SK-N-SH (cell line): ENCODE measurements around the gene NSD2. TPM values are rescaled to one million over a fixed set of nuclear protein-coding genes. Genes with fewer than 3 reads are reported as not detected.

Experiments used
- CTCF ChIA-PET: fragments of 300-600, 350-600 bp; formaldehyde crosslinking; extraction: SDS; loops from one replicate; lab custom pipeline; 2021; lab: Yijun Ruan, JAX
- POLR2A ChIA-PET: fragments of 350-600 bp; sonication (Branson Sonifier 250); formaldehyde crosslinking; extraction: SDS; loops from one replicate; lab custom pipeline; 2020; ENCODE audit warnings: antibody characterized with exemption, inconsistent platforms; lab: Yijun Ruan, JAX
- DNase-seq: peaks from one replicate; pipeline ENCODE4 v3.0.0; 2012
- H2AFZ ChIP-seq: fragments of 200-600 bp; sonication (generic); 2 replicates; pipeline ENCODE4 v1.8.1; 2016; ENCODE audit warnings: antibody characterized with exemption, mild to moderate bottlenecking, low read depth
- H3F3A ChIP-seq: fragments of 200-600 bp; sonication (generic); replicated peaks from 2 replicates; pipeline ENCODE3; 2016; ENCODE audit warnings: antibody characterized with exemption, mild to moderate bottlenecking; ENCODE audit not compliant: insufficient read depth
- H3K27ac ChIP-seq, 2 experiments: fragments of 200-500 bp in 1 of 2; fragments of 200-600 bp in 1 of 2; sonication (Bioruptor generic) in 1 of 2; sonication (generic), shearing (Covaris generic) in 1 of 2; 2 replicates each; pipeline versions ENCODE4 v1.5.1 to v1.6.1; 2014 to 2016; ENCODE audit warnings: low read depth in 2 of 2, inconsistent platforms in 1 of 2, low read length in 1 of 2, mild to moderate bottlenecking in 1 of 2, mixed read lengths in 1 of 2
- H3K27me3 ChIP-seq: fragments of 200-600 bp; sonication (generic), shearing (Covaris generic); 2 replicates; pipeline ENCODE4 v1.6.1; 2016; ENCODE audit warnings: mixed run types; ENCODE audit not compliant: insufficient read depth
- H3K36me3 ChIP-seq, 2 experiments: fragments of 200-500 bp in 1 of 2; fragments of 200-600 bp in 1 of 2; sonication (Bioruptor generic) in 1 of 2; sonication (generic) in 1 of 2; replicated peaks in 1 of 2; 2 replicates each; pipeline versions ENCODE3 to v1.5.1; 2014 to 2016; ENCODE audit warnings: low read length in 1 of 2, mild to moderate bottlenecking in 1 of 2; ENCODE audit not compliant: insufficient read depth in 2 of 2, control insufficient read depth in 1 of 2
- H3K4me1 ChIP-seq, 2 experiments: fragments of 200-500 bp in 1 of 2; fragments of 200-600 bp in 1 of 2; sonication (Bioruptor generic) in 1 of 2; sonication (generic), shearing (Covaris generic) in 1 of 2; 2 replicates each; pipeline versions ENCODE4 v1.5.1 to v1.6.1; 2014 to 2016; ENCODE audit warnings: low read depth in 1 of 2, low read length in 1 of 2, mixed run types in 1 of 2; ENCODE audit not compliant: insufficient read depth in 2 of 2, control insufficient read depth in 1 of 2
- H3K4me2 ChIP-seq: fragments of 200-600 bp; sonication (generic), shearing (Covaris generic); 2 replicates; pipeline ENCODE4 v1.6.1; 2017; ENCODE audit warnings: mixed run types
- H3K4me3 ChIP-seq, 2 experiments: fragments of 200-500 bp in 1 of 2; fragments of 200-600 bp in 1 of 2; sonication (Bioruptor generic) in 1 of 2; sonication (generic), shearing (Covaris generic) in 1 of 2; 2 replicates each; pipeline versions ENCODE4 v1.5.1 to v1.8.1; 2014 to 2016; ENCODE audit warnings: low read depth in 2 of 2, inconsistent platforms in 1 of 2, low read length in 1 of 2, mild to moderate bottlenecking in 1 of 2, mixed read lengths in 1 of 2, moderate library complexity in 1 of 2
- H3K79me2 ChIP-seq: fragments of 200-600 bp; sonication (generic); 2 replicates; pipeline ENCODE4 v1.8.1; 2017; ENCODE audit warnings: mild to moderate bottlenecking; ENCODE audit not compliant: insufficient read depth
- H3K9ac ChIP-seq: fragments of 200-600 bp; sonication (generic); 2 replicates; pipeline ENCODE4 v1.6.1; 2017; ENCODE audit warnings: mixed run types
- H3K9me2 ChIP-seq: fragments of 200-600 bp; sonication (generic); 2 replicates; pipeline ENCODE4 v1.6.1; 2017; ENCODE audit warnings: mixed run types
- H3K9me3 ChIP-seq: fragments of 200-600 bp; sonication (generic); 2 replicates; pipeline ENCODE4 v1.6.1; 2017; ENCODE audit warnings: mixed run types, mild to moderate bottlenecking, moderate library complexity
- H4K20me1 ChIP-seq: fragments of 200-600 bp; sonication (generic); 2 replicates; pipeline ENCODE4 v1.6.1; 2017; ENCODE audit warnings: mild to moderate bottlenecking, mixed run types; ENCODE audit not compliant: insufficient read depth
- CHD2 ChIP-seq: fragments of 150-350 bp; IDR thresholded peaks from 2 replicates; pipeline ENCODE4 v1.6.1; 2018; ENCODE audit warnings: low read length; ENCODE audit not compliant: partially characterized antibody
- ELF1 ChIP-seq: IDR thresholded peaks from 2 replicates; pipeline ENCODE4 v1.4.0; 2012
- EZH2phosphoT487 ChIP-seq: fragments of 200-600 bp; sonication (generic); IDR thresholded peaks from 2 replicates; pipeline ENCODE4 v1.6.1; 2017; ENCODE audit warnings: low read depth, mixed run types, mild to moderate bottlenecking, antibody characterized with exemption, moderate library complexity, borderline replicate concordance
- FOSL2 ChIP-seq: IDR thresholded peaks from 2 replicates; pipeline ENCODE4 v1.4.0; 2012; ENCODE audit warnings: low read depth, mild to moderate bottlenecking, moderate library complexity, borderline replicate concordance
- FOXJ3 ChIP-seq: sonication (generic); formaldehyde crosslinking; IDR thresholded peaks from 2 replicates; pipeline ENCODE4 v1.5.1; 2020; ENCODE audit warnings: mild to moderate bottlenecking, missing genetic modification reagents
- FOXM1 ChIP-seq: IDR thresholded peaks from 2 replicates; pipeline ENCODE4 v1.4.0; 2012; ENCODE audit warnings: low read depth, mild to moderate bottlenecking
- GABPA ChIP-seq: IDR thresholded peaks from 2 replicates; pipeline ENCODE4 v1.4.0; 2012; ENCODE audit warnings: low read depth, mild to moderate bottlenecking
- GATA2 ChIP-seq: sonication (generic); formaldehyde crosslinking; IDR thresholded peaks from 2 replicates; pipeline ENCODE4 v1.5.0; 2020; ENCODE audit warnings: mild to moderate bottlenecking, missing genetic modification reagents
- MEF2A ChIP-seq: IDR thresholded peaks from 2 replicates; pipeline ENCODE4 v1.4.0; 2012; ENCODE audit warnings: low read depth, borderline replicate concordance
- NFIC ChIP-seq: IDR thresholded peaks from 2 replicates; pipeline ENCODE4 v1.4.0; 2012; ENCODE audit warnings: borderline replicate concordance
- NRF1 ChIP-seq: IDR thresholded peaks from 2 replicates; pipeline ENCODE4 v1.6.1; 2012; ENCODE audit warnings: low read depth, mild to moderate bottlenecking, low read length
- POLR2AphosphoS5 ChIP-seq: IDR thresholded peaks from 2 replicates; pipeline ENCODE4 v1.6.1; 2012; ENCODE audit warnings: low read depth, low read length
- RCOR1 ChIP-seq: fragments of 150-350 bp; IDR thresholded peaks from 2 replicates; pipeline ENCODE4 v1.6.1; 2017; ENCODE audit warnings: antibody characterized with exemption, low read length
- RFX5 ChIP-seq: IDR thresholded peaks from 2 replicates; pipeline ENCODE4 v1.6.1; 2012; ENCODE audit warnings: mild to moderate bottlenecking, improper control_type of control experiment, low read length
- SIN3A ChIP-seq: IDR thresholded peaks from 2 replicates; pipeline ENCODE4 v1.6.1; 2012; ENCODE audit warnings: low read depth, mild to moderate bottlenecking, low read length, moderate library complexity, borderline replicate concordance
- SMC3 ChIP-seq: IDR thresholded peaks from 2 replicates; pipeline ENCODE4 v1.6.1; 2012; ENCODE audit warnings: low read depth, low read length, improper control_type of control experiment
- TCF12 ChIP-seq: IDR thresholded peaks from 2 replicates; pipeline ENCODE4 v1.4.0; 2012
- TEAD4 ChIP-seq: IDR thresholded peaks from 2 replicates; pipeline ENCODE4 v1.4.0; 2012; ENCODE audit warnings: mild to moderate bottlenecking, borderline replicate concordance; ENCODE audit not compliant: insufficient read depth
- WGBS: methylation state at CpG from one replicate; pipeline ENCODE4 v1.1.6; 2017; ENCODE audit warnings: low lambda C conversion rate; 5-methylcytosine and 5-hydroxymethylcytosine counted together
- polyA plus RNA-seq, 3 experiments: library from polyadenylated mRNA; depleted of rRNA; stranded (reverse); fragments of >200 nt; gene quantifications; 2 replicates each; pipeline ENCODE4 v1.2.3, GENCODE V29; 2012
- TF ChIP-seq, protein P1 (sequence below): IDR thresholded peaks from 2 replicates; pipeline ENCODE4 v1.4.0; 2012; ENCODE audit warnings: low read depth, borderline replicate concordance
- TF ChIP-seq, protein P2 (sequence below): IDR thresholded peaks from 2 replicates; pipeline ENCODE4 v1.4.0; 2012; ENCODE audit warnings: low read depth
- TF ChIP-seq, protein P3 (sequence below): fragments of 200-600 bp; sonication (generic); IDR thresholded peaks from 2 replicates; pipeline ENCODE4 v1.6.1; 2017; ENCODE audit warnings: antibody characterized with exemption, mild to moderate bottlenecking, moderate library complexity
- TF ChIP-seq, protein P4 (sequence below): IDR thresholded peaks from 2 replicates; pipeline ENCODE4 v1.4.0; 2012; ENCODE audit warnings: low read depth, borderline replicate concordance

Gene NSD2
- polyA plus RNA-seq, 1 of the 3 experiments (the other 2 are of a cell fraction) = 34.2 TPM

DNA sequence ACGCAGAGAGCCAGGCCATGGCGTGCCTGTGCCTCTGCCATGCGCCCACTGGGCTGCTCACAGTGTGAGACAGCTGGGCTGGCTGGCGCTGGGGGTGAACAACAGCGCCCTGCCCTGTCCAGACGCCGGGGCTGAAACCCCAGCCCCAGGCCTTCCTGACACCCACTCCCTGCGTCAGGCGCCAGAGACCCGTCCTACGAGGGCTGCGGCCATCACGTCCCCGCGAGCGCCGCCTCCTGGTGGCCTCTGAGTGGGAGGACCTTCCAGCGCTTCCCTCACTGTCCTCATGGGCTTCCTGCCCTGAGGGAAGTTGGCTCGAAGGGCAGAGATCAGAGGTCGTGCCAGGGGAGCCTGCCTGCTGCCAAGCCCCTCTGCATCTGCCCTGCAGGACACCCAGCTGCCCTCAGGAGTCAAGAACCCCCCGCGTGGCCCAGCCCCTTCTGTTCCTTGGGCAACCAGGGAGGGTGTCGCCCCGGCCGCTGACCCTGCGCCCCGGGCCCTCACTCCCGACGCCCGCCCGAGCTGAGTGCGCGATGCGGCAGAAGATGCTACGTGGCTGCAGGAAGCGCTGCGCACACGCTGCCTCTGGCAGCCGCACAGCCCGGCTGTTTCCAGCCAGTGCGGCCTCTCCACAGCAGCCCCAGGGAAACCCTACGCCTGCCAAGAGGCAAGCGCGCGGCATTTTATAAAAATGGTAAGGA lies 121.4 kb downstream of the NSD2 start:
- peaks cover 57% of the 10 kb centered on the region for H3K79me2 ChIP-seq
- H3K36me3 ChIP-seq = peaks cover 18 to 23% of the 10 kb centered on the region in 2 experiments
- TF ChIP-seq SIN3A (no peak), RFX5 (no peak), EZH2phosphoT487 (no peak), POLR2AphosphoS5 (no peak), MEF2A (no peak), GATA2 (CRISPR knock-in tag) (no peak), CHD2 (no peak), TCF12 (no peak), SMC3 (no peak), ELF1 (no peak)
- TF ChIP-seq, protein P1, sequence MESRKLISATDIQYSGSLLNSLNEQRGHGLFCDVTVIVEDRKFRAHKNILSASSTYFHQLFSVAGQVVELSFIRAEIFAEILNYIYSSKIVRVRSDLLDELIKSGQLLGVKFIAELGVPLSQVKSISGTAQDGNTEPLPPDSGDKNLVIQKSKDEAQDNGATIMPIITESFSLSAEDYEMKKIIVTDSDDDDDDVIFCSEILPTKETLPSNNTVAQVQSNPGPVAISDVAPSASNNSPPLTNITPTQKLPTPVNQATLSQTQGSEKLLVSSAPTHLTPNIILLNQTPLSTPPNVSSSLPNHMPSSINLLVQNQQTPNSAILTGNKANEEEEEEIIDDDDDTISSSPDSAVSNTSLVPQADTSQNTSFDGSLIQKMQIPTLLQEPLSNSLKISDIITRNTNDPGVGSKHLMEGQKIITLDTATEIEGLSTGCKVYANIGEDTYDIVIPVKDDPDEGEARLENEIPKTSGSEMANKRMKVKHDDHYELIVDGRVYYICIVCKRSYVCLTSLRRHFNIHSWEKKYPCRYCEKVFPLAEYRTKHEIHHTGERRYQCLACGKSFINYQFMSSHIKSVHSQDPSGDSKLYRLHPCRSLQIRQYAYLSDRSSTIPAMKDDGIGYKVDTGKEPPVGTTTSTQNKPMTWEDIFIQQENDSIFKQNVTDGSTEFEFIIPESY = no peak
- ChIA-PET POLR2A (no interaction called here), CTCF (interaction anchor here (1.0 to 1.1 kb wide), 2 partner anchors 16 to 17 kb away, joined by 3 read pairs; partner anchors contain the start of gene NELFA)
- H3K27me3 ChIP-seq = no peaks in the 10 kb centered on the region
- no peak overlapping the region for H2AFZ ChIP-seq
- H3K4me2 ChIP-seq = no peak overlapping the region
- H4K20me1 ChIP-seq = peaks cover 8% of the 10 kb centered on the region; the same call in 1 of the 2 replicates
- 98% methylated on average over 21 of the region's 45 CpGs for WGBS
- H3K9ac ChIP-seq = no peak overlapping the region
- H3K9me3 ChIP-seq = peaks cover 10% of the 10 kb centered on the region; the same call in 1 of the 2 replicates
- no peaks in the 10 kb centered on the region for H3F3A ChIP-seq
- DNase-seq = peak; percentile 80
- H3K4me1 ChIP-seq = peaks cover 0 to 9% of the 10 kb centered on the region in 2 experiments; a peak in 1 of 4 replicates
- H3K4me3 ChIP-seq = no peak overlapping the region
- no peaks in the 10 kb centered on the region for H3K9me2 ChIP-seq
- H3K27ac ChIP-seq = peak overlapping the region in 1 of 2 experiments; percentile 31; a peak in 1 of 4 replicates

DNA sequence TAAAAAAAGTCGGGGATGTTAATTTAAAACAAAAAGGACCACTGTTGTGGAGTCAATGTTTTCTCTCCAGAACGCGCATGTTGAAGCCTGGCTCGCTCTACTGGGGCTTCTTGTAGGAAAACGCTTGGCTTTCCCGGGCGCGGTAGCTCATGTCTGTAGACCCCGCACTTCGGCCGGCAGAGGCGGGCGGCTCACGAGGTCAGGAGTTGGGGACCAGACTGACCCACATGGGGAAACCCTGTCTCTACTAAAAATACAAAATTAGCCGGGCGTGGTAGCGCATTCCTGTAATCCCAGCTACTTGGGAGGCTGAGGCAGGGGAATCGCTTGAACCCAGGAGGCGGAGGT lies 122.0 kb downstream of the NSD2 start:
- no peaks in the 10 kb centered on the region for H3K27me3 ChIP-seq
- 95% methylated on average over 19 of the region's 19 CpGs for WGBS
- peaks cover 62% of the 10 kb centered on the region for H3K79me2 ChIP-seq
- H3K4me3 ChIP-seq = no peak overlapping the region
- H3K36me3 ChIP-seq = peaks cover 18 to 23% of the 10 kb centered on the region in 2 experiments
- no peaks in the 10 kb centered on the region for H3K9me2 ChIP-seq
- peaks cover 8% of the 10 kb centered on the region; the same call in 1 of the 2 replicates for H4K20me1 ChIP-seq
- no peak for DNase-seq
- POLR2A ChIA-PET = no interaction called here
- H3K9ac ChIP-seq = no peak overlapping the region
- TF ChIP-seq, protein P2, sequence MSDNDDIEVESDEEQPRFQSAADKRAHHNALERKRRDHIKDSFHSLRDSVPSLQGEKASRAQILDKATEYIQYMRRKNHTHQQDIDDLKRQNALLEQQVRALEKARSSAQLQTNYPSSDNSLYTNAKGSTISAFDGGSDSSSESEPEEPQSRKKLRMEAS = no peak
- TF ChIP-seq NRF1 = no peak
- no peak for TF ChIP-seq GATA2 (CRISPR knock-in tag)
- TF ChIP-seq TEAD4 = no peak
- no peak for TF ChIP-seq NFIC
- TF ChIP-seq CHD2 = no peak
- TF ChIP-seq, protein P3, sequence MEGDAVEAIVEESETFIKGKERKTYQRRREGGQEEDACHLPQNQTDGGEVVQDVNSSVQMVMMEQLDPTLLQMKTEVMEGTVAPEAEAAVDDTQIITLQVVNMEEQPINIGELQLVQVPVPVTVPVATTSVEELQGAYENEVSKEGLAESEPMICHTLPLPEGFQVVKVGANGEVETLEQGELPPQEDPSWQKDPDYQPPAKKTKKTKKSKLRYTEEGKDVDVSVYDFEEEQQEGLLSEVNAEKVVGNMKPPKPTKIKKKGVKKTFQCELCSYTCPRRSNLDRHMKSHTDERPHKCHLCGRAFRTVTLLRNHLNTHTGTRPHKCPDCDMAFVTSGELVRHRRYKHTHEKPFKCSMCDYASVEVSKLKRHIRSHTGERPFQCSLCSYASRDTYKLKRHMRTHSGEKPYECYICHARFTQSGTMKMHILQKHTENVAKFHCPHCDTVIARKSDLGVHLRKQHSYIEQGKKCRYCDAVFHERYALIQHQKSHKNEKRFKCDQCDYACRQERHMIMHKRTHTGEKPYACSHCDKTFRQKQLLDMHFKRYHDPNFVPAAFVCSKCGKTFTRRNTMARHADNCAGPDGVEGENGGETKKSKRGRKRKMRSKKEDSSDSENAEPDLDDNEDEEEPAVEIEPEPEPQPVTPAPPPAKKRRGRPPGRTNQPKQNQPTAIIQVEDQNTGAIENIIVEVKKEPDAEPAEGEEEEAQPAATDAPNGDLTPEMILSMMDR = no peak
- TF ChIP-seq RCOR1 = no peak
- no peak for TF ChIP-seq FOXM1
- TF ChIP-seq, protein P4, sequence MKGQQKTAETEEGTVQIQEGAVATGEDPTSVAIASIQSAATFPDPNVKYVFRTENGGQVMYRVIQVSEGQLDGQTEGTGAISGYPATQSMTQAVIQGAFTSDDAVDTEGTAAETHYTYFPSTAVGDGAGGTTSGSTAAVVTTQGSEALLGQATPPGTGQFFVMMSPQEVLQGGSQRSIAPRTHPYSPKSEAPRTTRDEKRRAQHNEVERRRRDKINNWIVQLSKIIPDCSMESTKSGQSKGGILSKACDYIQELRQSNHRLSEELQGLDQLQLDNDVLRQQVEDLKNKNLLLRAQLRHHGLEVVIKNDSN = no peak
- no peak for TF ChIP-seq FOSL2
- no peak for TF ChIP-seq GABPA
- TF ChIP-seq RFX5 = no peak
- no peak for TF ChIP-seq FOXJ3
- peaks cover 10% of the 10 kb centered on the region; the same call in 1 of the 2 replicates for H3K9me3 ChIP-seq
- no peak overlapping the region for H2AFZ ChIP-seq
- CTCF ChIA-PET = interaction anchor here (1.0 to 1.1 kb wide), 2 partner anchors 16 to 17 kb away, joined by 3 read pairs; partner anchors contain the start of gene NELFA
- peaks cover 0 to 9% of the 10 kb centered on the region in 2 experiments; a peak in 1 of 4 replicates for H3K4me1 ChIP-seq
- no peak overlapping the region for H3K4me2 ChIP-seq
- H3F3A ChIP-seq = no peaks in the 10 kb centered on the region
- H3K27ac ChIP-seq = no peak overlapping the region
